ENCODE results near the gene CC2D2B.
"Not testable (repeated sequence)": the region's sequence is repeated elsewhere in the genome, so short reads cannot be mapped to it uniquely, and the experiment has no call there.

Gene CC2D2B

DNA sequence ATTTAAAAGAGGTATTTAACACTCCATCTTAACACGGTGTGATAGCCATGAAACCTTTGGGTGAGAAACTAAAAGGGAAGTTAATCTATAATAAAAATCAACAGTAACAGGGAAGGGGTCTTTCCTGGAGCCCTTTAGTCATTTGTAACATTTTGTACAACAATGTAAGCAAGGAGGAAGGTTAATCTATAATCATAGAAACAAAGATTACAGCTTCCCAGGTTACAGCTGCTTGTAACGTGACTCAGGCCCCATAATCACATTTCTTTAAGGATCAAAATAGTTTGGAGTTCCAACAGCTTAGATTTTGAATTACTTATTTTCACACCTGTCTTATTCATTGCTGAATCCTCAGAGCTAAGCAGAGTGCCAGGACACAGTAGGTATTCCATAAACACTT, 17.9 kb upstream of the CC2D2B start:
- Histone ChIP-seq H3K36me3 (peaks cover 4 to 29% (median 11%) of the 10 kb centered on the region in 3 donors), H3K4me3 (no peak overlapping the region), H3K4me1 (peaks cover 0 to 13% (median 2%) of the 10 kb centered on the region in 4 donors), H3K9me3 (no peaks in the 10 kb centered on the region), H3K27me3 (no peaks in the 10 kb centered on the region), H3K27ac (no peak overlapping the region)
- TF ChIP-seq, protein P1, sequence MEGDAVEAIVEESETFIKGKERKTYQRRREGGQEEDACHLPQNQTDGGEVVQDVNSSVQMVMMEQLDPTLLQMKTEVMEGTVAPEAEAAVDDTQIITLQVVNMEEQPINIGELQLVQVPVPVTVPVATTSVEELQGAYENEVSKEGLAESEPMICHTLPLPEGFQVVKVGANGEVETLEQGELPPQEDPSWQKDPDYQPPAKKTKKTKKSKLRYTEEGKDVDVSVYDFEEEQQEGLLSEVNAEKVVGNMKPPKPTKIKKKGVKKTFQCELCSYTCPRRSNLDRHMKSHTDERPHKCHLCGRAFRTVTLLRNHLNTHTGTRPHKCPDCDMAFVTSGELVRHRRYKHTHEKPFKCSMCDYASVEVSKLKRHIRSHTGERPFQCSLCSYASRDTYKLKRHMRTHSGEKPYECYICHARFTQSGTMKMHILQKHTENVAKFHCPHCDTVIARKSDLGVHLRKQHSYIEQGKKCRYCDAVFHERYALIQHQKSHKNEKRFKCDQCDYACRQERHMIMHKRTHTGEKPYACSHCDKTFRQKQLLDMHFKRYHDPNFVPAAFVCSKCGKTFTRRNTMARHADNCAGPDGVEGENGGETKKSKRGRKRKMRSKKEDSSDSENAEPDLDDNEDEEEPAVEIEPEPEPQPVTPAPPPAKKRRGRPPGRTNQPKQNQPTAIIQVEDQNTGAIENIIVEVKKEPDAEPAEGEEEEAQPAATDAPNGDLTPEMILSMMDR (IDR thresholded peaks at IDR 0.05), result no peak
- DNase-seq, result no peak
- intact Hi-C loops (cut with DNase I; ENCODE audit: low total_unique reads), result no loop called here

DNA sequence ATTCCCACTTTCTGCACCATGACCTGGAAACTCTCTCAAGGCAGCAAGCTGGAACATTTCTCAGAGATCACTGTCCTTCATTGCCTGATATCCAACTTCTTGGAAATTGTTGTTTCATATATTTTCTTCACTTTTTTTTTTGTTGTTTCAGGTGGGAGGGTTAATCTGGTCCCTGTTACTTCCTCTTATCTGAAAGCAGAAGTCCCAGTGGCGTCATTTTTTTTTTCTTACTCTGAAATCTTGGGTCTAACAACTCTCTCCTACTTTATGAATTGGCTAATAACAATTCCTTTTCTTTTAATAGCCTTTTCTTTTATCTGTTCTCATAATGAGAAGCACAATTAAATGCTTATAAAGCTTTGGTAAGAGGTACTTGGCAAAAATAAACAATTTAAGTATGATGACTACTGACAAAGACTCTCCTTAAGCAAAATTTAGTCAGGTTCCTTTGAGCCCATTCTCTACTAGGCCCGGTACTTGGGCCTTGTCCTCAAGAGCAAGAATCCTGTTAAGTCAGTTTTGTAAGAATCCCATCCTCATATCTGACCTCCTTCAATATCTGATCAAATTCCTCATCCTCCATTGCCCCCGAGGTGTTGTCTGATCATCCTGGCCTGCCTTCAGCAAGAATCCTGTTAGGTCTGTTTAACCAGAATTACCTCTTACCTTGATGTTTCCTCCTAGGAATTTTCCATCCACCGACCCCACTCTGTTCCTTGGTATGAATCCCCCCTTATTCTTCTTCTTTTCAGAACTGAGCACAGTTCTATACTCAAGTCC, 11.5 kb upstream of the CC2D2B start:
- no peaks in the 10 kb centered on the region for H3K27me3 ChIP-seq
- no peak overlapping the region for H3K27ac ChIP-seq
- peaks cover 31 to 40% (median 32%) of the 10 kb centered on the region in 3 donors for H3K36me3 ChIP-seq
- DNase-seq, result no peak
- peaks cover 0 to 3% (median 0%) of the 10 kb centered on the region in 4 donors for H3K4me1 ChIP-seq
- intact Hi-C loops (cut with DNase I; ENCODE audit: low total_unique reads), result no loop called here
- TF ChIP-seq, protein P1 (IDR thresholded peaks at IDR 0.05), result no peak
- H3K9me3 ChIP-seq, result no peaks in the 10 kb centered on the region
- no peak overlapping the region for H3K4me3 ChIP-seq

DNA sequence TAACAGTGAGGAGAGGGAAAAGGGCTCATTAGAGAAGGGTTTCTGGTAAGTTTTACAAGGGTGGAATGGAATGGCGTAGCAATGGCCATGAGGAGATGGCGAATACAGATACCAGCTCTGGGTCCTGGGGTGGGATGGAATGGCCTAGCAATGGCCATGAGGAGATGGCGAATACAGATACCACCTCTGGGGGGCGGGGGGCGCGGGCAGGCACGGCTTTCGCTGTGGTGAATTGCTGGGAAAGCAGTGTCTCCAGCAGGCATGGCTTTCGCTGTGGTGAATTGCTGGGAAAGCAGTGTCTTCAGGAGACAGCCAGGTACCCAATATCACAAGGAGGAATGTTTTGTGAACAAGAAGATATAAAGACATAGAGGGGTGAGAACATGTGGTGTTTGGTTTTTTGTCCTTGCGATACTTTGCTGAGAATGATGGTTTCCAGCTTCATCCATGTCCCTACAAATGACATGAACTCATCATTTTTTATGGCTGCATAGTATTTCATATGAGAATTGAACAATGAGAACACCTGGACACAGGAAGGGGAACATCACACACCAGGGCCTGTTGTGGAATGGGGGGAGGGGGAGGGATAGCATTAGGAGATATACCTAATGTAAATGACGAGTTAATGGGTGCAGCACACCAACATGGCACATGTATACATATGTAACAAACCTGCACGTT, 1.7 kb upstream of the CC2D2B start:
- peaks cover 0 to 19% (median 12%) of the 10 kb centered on the region in 3 donors for H3K36me3 ChIP-seq
- H3K4me3 ChIP-seq; H3K27me3 ChIP-seq; H3K9me3 ChIP-seq; intact Hi-C loops (cut with DNase I; ENCODE audit: low total_unique reads); DNase-seq: not testable (repeated sequence)
- peak overlapping the region in 1 of 2 donors; percentile 89 for H3K27ac ChIP-seq
- peaks cover 0 to 29% (median 5%) of the 10 kb centered on the region in 4 donors for H3K4me1 ChIP-seq

DNA sequence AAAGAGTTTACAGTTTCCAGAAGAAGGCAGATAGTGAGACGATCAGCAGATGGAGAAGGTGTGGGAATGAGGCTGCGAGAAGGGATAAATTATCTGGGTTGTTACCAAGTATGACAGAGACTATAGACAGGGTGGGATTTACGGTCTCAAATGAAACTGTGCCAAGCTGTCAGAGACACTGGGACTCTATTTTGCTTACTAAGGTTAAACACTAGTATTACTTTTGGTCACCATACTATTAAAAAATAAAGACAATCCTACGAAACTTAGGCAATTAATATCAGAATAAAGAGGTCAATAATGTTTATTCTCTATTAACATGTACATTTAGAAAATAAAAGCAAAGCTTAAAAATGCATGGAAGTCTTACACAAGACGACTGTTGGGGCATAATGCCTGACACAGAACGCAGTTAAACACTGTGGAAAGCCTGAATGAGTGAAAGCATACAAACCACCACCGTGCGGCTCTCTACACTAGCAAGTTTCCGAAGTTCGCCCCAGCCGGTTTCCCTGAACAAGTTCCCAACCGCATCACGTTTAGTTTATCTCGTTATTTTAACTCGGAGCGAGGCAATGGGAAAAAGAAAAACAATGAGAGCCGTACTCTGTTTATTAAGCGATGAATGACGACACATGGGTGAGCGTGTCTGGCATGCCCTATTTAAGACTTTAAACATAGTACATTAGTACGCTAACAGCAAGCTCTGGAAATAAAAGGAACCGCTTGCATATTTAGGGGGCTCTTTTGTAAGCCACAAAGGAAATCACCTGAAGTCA, 909 bp upstream of the CC2D2B start:
- intact Hi-C loops (cut with DNase I; ENCODE audit: low total_unique reads), result no loop called here
- no peaks in the 10 kb centered on the region for H3K27me3 ChIP-seq
- TF ChIP-seq, protein P1 (IDR thresholded peaks at IDR 0.05), result peak in 1 of 2 experiments; percentile 25
- H3K27ac ChIP-seq, result peak overlapping the region; percentile 85 to 89
- H3K36me3 ChIP-seq, result peaks cover 0 to 19% (median 12%) of the 10 kb centered on the region in 3 donors
- peaks cover 0 to 20% (median 5%) of the 10 kb centered on the region in 4 donors for H3K4me1 ChIP-seq
- peak overlapping the region; percentile 74 to 80 for H3K4me3 ChIP-seq
- DNase-seq, result peak; percentile 59 to 74
- no peaks in the 10 kb centered on the region for H3K9me3 ChIP-seq

DNA sequence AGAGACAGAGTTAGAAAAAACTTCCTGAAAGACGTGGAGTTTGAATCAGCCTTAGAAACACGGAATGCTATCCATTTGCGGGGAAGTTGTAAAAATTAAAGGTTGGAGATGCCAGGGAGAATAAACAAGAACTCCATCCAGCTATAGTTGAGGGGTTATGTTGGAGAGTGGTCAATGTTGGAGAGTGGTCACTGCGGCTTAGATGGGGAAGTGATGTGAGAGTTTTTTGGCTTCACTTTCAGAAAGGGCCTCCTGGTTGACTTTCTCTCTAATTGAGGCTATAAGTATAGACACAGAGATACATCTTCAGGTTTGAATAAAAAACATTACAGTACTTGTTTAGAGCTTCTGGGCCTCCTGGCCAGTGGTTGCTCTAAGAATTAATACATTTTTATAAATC, 675 bp downstream of the CC2D2B start:
- Histone ChIP-seq H3K4me3 (peak overlapping the region; percentile 74 to 80), H3K36me3 (peaks cover 0 to 9% (median under 1%) of the 10 kb centered on the region in 3 donors), H3K4me1 (peaks cover 0 to 5% (median 4%) of the 10 kb centered on the region in 4 donors), H3K9me3 (no peaks in the 10 kb centered on the region), H3K27me3 (no peaks in the 10 kb centered on the region), H3K27ac (peak overlapping the region; percentile 85 to 89)
- TF ChIP-seq, protein P1 (IDR thresholded peaks at IDR 0.05), result no peak
- intact Hi-C loops (cut with DNase I; ENCODE audit: low total_unique reads), result no loop called here
- no peak for DNase-seq

Data from tibial artery (tissue), 4 donors.